T1000 (cell line): ENCODE measurements around the gene STAT3.
"Not testable (repeated sequence)": the region's sequence is repeated elsewhere in the genome, so short reads cannot be mapped to it uniquely, and the experiment has no call there.

ENCODE experiments used
- DNase-seq: peaks from one replicate; lab custom pipeline; 2025; ENCODE audit warnings: mixed read lengths; lab: John Stamatoyannopoulos, UW

STAT3 gene

GRCh38 chr17:42348104-42348503 is 40.1 kb downstream of the STAT3 start:
- DNase-seq = no peak

GRCh38 chr17:42347606-42348005 is 40.6 kb downstream of the STAT3 start:
- DNase-seq = no peak

- peak; percentile 69 for DNase-seq
Measured at GRCh38 chr17:42347198-42347597, 41.0 kb downstream of the STAT3 start.

DNA sequence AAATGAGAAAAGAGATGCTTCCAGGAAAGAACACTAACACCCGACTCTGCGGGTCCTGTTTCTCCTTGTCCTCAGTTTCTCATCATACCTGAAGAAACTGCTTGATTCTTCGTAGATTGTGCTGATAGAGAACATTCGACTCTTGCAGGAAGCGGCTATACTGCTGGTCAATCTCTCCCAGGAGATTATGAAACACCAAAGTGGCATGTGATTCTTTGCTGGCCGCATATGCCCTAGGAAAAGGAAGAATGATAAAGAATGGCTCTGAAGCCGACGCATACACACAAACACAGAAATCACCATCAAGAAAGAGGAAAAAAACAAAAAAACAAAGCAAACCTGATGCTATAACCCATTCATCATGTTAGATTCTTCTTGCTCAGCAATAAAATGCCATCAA is 41.8 kb downstream of the STAT3 start:
- DNase-seq = no peak

DNA sequence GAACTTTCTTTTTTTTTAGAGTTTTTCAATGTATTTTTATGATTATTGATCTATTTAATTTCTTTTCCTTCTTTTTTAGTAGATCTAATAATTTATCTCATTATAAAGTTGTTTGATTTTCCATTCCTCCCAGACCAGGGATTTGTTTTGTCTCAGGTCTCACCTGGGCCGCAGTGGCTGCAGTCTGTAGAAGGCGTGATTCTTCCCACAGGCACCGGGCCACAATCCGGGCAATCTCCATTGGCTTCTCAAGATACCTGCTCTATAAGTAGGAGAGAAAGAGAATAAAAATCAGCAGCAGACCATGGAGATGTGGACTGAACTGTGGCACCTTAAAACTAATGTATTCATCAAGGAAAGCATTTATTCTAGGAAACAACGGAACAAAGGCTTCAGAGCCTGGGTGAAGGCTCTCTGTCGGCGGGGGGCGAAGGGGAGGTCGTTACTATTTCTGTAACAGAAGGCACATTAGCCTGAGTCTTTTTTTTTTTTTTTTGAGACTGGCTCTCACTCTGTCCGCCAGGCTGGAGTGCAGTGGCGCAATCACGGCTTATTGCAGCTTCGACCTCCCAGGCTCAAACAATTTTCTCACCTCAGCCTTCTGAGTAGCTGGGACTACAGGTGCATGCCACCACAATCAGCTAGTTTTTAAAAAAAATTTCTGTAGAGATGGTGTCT is 42.7 kb downstream of the STAT3 start:
- no peak for DNase-seq

- no peak for DNase-seq
Measured at GRCh38 chr17:42342242-42343008, 45.8 kb downstream of the STAT3 start.

- DNase-seq = no peak
Measured at GRCh38 chr17:42341568-42341967, 46.7 kb downstream of the STAT3 start.

DNA sequence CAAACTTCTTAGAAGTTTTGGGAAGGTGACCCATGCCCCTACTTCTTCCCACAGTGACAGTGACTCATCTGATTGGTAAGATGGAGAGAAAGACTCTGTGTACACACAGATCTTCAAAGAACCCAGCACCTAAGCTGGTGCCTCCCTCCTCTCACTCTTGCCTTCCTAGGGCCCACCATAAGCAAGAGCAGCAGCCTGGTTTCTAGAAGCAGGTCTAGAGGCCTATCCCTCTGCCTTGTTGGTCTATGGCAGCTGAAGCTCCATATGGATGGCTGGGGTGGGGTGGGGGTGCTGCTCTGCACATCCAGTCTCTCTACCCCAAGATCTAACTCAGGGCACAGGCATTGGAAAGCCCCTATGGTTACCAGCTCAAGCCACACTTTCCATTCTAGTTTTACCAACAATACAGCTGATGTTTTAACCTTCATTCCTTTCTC is 47.5 kb downstream of the STAT3 start:
- DNase-seq = no peak

DNA sequence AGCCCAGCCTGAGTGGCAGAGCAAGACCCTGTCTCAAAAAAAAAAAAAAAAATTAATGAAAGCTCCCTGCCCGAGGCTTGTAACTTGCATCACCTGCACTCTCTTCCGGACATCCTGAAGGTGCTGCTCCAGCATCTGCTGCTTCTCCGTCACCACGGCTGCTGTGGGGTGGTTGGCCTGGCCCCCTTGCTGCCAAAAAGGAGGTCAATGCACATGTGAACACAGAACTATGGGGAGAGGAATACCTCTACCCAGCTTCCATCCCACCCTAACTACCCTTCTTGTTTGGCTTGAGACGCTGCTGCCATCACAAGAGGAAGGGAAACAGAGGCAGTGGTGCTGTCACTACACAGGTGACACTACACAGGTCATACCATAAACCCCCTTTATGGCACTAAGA is 49.0 kb downstream of the STAT3 start:
- DNase-seq = no peak

GRCh38 chr17:42338427-42338985 is 49.7 kb downstream of the STAT3 start:
- no peak for DNase-seq

DNA sequence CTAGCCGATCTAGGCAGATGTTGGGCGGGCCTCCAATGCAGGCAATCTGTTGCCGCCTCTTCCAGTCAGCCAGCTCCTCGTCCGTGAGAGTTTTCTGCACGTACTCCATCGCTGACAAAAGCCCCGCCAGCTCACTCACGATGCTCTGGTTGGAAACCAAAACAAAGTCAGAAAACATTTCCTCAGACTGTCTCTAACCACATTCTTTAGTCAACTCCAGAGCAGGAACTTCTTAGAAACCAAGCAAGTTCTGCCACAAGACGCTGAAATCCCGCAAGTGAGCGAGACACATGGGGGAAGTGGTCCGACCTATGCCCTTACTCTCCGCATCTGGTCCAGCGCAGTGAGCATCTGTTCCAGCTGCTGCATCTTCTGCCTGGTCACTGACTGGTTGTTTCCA is 50.8 kb downstream of the STAT3 start:
- no peak for DNase-seq

DNA sequence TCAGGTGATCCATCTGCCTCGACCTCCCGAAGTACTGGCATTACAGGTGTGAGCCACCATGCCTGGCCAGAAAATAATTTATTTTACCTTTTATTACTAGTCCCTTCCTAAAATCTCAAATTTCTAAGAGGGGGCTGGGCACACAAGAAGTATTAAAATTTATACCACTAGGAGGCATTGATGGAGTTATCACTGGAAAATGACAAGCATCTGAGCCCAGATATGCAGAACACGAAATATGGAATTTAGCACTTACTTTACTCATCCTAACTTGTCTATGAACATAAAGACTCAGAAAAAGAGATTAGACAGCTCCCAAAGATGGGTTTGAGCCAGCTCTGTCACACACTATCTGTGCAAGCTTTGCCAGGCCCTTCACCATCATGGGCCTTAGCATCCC is 53.6 kb downstream of the STAT3 start:
- DNase-seq = no peak

DNA sequence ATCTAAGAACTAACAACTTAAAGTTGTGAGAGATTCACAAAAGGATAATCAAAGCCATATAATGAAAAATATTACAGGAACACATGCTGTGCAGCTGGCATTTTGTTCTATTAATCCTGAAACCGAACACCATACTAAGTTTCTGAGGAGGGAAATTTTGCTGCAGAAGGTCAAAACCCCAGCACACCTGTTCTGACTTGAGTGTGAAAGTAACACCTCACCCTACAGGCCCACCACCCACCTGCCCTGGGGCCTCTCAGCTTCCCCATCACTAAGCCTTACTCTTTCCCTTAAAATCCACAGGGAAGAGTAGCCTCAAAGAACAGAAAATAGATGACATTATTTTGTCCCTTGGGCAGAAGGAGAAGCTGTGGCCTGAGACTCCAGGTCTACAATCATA is 55.2 kb downstream of the STAT3 start:
- DNase-seq = no peak

DNA sequence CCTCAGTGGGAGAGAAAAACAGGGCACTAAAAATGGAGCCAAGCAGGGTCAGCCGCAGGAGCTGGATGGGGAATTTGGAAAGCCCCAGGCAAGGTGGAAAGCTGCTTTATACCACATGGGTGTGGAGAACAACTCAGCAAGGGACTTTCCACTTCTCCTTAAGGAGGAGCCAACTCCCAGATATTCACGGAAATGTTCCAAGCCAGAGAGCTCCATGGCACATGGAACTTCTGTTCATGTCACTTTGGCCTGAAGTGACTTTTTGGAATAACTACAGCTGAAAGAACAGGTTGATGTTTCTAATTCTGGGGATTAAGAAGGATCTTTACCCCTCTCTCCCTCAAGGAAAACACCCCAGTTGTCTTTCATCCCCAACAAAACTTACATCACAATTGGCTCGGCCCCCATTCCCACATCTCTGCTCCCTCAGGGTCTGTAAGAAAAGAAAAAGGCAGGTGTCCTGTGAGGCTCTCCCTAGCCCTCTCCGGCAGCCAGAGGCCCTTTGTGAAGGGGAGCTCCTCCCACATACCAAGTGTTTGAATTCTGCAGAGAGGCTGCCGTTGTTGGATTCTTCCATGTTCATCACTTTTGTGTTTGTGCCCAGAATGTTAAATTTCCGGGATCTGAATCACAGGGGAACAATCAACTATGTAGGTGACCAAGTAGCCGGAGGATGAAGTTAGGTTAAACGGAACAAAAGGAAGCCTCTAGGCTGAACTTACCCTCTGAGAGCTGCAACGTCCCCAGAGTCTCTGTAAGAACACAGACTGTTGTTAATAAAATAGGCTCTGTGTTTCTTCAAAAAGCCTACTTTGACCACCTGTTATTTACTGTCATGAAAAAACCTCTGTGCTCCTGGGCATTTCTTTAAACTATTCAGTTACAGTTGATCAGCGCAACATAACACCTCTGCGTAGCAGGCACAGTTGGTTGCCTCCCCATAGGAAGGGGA is 58.9 kb downstream of the STAT3 start:
- DNase-seq = peak; percentile 66

DNA sequence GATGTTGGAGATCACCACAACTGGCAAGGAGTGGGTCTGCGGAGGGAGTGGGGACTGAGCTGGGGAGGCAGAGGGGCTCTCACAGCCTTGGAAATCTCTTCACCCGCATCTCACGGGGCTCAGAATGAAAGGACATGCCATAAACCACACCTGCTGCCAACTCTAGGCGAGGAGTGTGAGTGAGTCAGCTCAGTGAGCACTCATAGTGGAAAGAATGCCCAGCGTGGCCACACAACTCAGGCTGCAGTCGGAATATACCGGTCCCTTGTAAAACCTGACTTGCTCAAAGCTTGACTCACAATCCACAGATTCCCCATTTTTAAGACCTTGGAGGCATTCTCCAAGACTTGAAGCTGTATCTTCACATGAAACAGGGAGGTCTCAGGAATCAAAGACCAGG is 63.2 kb downstream of the STAT3 start:
- peak; percentile 81 for DNase-seq

DNA sequence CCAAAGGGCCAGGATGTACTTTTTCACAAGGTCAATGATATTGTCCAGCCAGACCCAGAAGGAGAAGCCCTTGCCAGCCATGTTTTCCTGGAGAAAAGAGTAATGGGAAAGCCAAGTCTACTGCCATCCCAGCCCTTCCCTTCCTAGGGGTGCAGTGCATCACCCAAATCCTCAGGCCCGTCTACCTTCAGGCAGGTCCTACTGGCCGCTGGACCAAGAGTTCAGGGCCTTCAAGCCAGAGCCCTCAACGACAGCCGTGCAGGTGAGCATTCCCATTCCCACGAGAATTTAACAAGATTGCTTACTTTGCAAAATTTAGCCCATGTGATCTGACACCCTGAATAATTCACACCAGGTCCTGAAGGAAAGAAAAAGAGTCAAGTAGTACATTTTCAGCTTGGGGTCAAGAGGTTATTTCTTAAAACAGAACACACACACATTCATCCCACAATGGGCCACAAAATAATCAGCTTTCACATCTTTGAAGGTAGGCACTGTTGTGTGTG is 64.9 kb downstream of the STAT3 start:
- DNase-seq = no peak

DNA sequence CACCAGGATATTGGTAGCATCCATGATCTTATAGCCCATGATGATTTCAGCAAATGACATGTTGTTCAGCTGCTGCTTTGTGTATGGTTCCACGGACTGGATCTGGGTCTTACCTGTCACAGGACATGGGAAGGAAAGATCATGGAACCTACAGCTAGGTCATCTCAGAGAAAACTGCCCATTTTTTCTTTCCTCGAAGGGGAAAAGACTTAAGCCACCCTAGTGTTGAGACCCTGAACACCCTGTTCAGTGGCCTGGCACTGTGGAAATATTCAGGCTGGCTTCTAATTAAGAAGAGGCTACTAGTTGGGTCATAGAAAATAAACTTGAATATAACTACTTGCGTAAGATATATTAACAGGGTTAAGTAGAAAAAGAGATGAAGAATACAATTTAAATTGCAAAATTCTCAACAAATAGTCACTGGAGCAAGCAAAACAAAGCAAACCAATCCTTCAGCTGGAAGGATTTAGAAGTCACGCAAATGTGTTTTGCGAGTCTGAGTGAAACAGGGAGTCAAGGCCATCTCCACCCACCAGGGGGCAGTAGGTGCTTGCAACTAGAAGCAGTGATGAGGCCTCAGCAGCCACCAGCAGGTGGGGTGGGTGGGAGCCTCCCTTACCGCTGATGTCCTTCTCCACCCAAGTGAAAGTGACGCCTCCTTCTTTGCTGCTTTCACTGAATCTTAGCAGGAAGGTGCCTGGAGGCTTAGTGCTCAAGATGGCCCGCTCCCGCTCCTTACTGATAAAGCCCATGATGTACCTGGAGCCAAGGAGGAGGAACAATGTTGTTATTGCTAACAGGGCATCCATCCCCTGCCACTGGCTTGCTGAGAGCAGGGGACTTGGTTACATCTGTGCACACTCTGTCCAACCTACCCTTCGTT is 65.6 kb downstream of the STAT3 start:
- peak; percentile 85 for DNase-seq

- no peak for DNase-seq
Measured at GRCh38 chr17:42321555-42321954, 66.7 kb downstream of the STAT3 start.

- DNase-seq = not testable (repeated sequence)
Measured at GRCh38 chr17:42317967-42318366, 70.3 kb downstream of the STAT3 start.

DNA sequence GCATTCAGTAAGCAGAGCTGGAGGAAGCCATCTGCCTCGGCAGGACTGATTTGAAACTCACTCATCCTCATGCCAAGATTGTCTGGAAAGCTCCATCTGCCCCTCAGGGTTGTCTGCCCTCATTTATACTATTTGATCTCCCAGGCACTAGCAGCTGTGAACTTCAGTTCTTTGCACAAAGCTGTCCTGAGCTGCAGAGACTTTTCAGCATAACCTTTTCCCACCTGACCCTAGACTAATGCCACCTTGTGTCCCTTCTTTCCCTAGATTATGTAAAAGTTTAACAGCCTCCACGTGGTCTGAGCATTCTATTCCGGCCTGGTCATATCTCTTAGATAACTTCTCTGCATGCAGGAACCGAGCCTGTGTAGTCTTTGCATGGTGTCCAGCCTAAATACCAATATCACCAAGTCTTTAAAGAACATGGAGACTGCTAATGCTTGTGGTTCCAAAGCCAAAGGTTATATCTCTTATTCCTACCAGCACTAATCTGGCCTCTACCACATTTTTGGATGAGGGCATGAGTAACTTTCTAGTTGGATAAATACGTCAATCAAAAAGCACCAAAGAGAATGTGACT is 70.9 kb downstream of the STAT3 start:
- DNase-seq = no peak

GRCh38 chr17:42316755-42317154 is 71.5 kb downstream of the STAT3 start:
- DNase-seq = no peak
